GM10248 (cell line): Measurements from ENCODE around the gene EPHA2.
"Not testable (repeated sequence)": the region's sequence is repeated elsewhere in the genome, so short reads cannot be mapped to it uniquely, and the experiment has no call there.

ENCODE experiments used
- CTCF ChIA-PET: fragments of 300-600 bp; sonication (Branson Sonifier 250); formaldehyde crosslinking; extraction: SDS; loops from one replicate; lab custom pipeline; 2021; ENCODE audit warnings: antibody characterized with exemption; lab: Yijun Ruan, JAX
- POLR2A ChIA-PET: fragments of 350-650 bp; sonication (Branson Sonifier 250); formaldehyde crosslinking; extraction: SDS; loops from one replicate; lab custom pipeline; 2020; ENCODE audit warnings: antibody characterized with exemption; lab: Yijun Ruan, JAX
- DNase-seq: peaks from one replicate; pipeline ENCODE4 v3.0.0; 2012; ENCODE audit errors: extremely low spot score
- TF ChIP-seq, protein P1 (sequence below): IDR thresholded peaks from 2 replicates; pipeline ENCODE4 v1.5.1; 2012; ENCODE audit warnings: mild to moderate bottlenecking, low read depth; ENCODE audit errors: extremely low read depth, missing control alignments, control extremely low read depth

Gene EPHA2

DNA sequence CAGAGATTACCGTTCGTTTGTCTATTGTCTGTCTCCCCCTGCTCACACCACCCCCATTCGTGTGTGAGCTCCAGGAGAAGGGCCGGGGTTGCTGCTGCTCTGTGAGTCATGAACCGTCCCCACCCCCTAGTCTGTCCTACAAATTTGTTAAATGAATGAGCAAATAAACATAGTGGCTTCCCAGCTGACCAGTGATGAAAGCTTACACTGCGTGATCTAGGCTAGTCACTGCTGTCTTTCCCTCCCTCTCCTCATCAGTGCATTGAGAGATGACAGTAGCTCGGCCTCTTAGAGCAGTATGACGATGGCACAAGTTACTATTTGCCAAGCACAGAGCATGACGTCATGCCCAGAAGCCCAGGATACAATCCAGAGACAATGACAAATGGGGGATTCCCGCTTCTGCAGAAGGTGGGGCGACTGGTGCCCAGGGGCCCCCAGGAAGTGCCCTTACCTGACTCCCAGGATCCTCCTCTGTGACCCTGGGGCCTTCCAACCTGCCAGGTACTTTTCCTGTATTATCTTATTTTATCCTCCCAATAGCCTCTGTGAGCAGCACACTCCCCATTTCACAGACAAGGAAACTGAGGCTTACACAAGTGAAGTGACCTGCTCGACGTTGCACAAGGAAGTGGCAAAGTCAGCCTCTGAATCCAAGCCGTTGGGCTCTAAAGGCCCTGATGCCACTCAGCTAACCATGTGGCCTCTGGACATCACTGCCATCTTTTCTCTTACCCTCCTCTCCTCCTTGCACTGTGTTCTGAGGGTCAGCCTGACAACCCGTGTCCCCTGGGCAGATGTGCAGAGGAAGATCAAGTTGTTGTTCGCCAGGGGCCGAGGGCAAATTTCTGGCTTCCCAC is 8.6 kb upstream of the EPHA2 start:
- DNase-seq, result no peak
- TF ChIP-seq, protein P1, sequence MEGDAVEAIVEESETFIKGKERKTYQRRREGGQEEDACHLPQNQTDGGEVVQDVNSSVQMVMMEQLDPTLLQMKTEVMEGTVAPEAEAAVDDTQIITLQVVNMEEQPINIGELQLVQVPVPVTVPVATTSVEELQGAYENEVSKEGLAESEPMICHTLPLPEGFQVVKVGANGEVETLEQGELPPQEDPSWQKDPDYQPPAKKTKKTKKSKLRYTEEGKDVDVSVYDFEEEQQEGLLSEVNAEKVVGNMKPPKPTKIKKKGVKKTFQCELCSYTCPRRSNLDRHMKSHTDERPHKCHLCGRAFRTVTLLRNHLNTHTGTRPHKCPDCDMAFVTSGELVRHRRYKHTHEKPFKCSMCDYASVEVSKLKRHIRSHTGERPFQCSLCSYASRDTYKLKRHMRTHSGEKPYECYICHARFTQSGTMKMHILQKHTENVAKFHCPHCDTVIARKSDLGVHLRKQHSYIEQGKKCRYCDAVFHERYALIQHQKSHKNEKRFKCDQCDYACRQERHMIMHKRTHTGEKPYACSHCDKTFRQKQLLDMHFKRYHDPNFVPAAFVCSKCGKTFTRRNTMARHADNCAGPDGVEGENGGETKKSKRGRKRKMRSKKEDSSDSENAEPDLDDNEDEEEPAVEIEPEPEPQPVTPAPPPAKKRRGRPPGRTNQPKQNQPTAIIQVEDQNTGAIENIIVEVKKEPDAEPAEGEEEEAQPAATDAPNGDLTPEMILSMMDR, result no peak
- ChIA-PET POLR2A (no interaction called here), CTCF (interaction anchor here (1.1 to 3.6 kb wide), 2 partner anchors 25 to 86 kb away, joined by 4 to 15 read pairs; no protein-coding TSS in a partner anchor)

DNA sequence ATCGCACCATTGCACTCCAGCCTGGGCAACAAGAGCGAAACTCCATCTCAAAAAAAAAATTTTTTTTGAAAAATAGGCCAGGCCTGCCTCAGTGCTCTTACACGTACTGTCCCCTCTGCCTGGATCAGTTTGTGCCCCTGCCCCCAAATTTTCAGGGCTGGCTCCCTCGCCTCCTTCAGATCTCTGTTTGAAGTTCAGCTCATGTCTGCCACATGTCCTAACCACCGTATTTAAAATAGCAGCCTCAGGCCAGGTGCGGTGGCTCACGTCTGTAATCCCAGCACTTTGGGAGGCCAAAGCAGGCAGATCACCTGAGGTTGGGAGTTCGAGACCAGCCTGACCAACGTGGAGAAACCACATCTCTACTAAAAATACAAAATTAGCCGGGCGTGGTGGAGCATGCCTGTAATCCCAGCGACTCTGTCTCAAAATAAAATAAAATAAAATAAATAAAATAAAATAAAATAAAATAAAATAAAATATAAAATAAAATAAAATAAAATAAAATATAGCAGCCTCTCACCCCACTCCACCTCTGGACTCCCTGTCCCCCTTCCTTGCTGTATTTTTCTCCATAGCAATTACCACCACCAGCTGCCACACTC is 7.8 kb upstream of the EPHA2 start:
- CTCF ChIA-PET, result interaction anchor here (3.6 kb wide), 1 partner anchor 85 kb away, joined by 15 read pairs; no protein-coding TSS in a partner anchor
- not testable (repeated sequence) for DNase-seq

DNA sequence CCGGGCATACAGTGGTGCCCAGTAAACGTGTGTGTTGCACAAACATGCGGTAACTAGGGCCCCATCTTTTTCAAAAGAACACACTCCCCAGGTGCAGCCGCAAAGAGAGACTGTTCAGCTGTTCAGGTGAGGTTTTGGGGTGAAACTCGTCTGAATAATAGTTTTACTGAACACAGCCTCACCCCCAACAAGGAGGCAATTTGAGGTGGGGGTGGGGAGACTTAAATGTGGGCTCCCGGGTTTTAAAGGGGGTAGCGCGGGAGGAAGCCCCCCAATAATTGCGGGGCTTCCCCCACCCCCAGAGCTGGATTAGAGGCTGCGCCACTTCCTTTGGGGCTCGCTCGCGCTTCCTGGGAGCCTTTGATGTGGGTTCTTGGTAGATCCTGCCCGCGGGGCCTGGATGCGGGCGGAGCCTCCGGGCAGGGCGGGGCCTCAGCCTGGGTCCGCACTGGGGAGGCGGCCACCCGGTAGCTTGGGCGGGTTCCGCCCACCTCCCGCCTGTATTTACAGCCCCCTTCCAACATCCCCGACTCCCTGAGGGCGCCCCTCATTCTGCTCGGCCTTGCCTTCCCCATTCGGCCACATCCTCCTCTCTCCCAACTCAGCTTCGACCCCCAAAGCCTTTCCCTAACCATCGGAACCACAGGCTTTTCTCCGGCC is 6.4 kb upstream of the EPHA2 start:
- TF ChIP-seq, protein P1, result no peak
- POLR2A ChIA-PET, result no interaction called here
- DNase-seq, result no peak
- CTCF ChIA-PET, result interaction anchor here (1.0 to 3.6 kb wide), 5 partner anchors 13 to 155 kb away, joined by 3 to 15 read pairs (median 3); no protein-coding TSS in a partner anchor

More for the DNA sequence above, 7.8 kb upstream of the EPHA2 start:
- POLR2A ChIA-PET, result not testable (repeated sequence)

DNA sequence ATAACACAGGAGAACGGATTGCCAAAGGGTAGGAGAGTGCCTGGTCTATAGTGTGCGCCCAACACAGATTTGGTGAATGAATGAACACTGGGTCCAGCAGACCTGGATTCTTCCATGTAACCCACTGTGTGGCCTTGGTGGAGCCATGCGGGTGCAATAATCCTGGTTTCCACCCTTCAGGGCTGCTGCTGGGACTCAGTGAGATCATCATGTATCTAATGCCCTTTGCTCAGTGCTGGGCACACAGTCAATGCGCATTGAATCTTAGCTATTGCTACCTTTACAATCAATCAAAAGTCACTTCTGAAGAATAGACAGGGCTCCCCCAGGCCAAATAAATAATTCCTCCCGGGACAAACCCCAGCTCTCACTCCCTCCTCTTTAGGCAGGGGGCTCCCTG is 5.8 kb upstream of the EPHA2 start:
- TF ChIP-seq, protein P1, result no peak
- DNase-seq, result no peak
- POLR2A ChIA-PET, result no interaction called here
- CTCF ChIA-PET, result interaction anchor here (1.0 to 3.6 kb wide), 4 partner anchors 20 to 154 kb away, joined by 3 to 15 read pairs (median 3); no protein-coding TSS in a partner anchor

DNA sequence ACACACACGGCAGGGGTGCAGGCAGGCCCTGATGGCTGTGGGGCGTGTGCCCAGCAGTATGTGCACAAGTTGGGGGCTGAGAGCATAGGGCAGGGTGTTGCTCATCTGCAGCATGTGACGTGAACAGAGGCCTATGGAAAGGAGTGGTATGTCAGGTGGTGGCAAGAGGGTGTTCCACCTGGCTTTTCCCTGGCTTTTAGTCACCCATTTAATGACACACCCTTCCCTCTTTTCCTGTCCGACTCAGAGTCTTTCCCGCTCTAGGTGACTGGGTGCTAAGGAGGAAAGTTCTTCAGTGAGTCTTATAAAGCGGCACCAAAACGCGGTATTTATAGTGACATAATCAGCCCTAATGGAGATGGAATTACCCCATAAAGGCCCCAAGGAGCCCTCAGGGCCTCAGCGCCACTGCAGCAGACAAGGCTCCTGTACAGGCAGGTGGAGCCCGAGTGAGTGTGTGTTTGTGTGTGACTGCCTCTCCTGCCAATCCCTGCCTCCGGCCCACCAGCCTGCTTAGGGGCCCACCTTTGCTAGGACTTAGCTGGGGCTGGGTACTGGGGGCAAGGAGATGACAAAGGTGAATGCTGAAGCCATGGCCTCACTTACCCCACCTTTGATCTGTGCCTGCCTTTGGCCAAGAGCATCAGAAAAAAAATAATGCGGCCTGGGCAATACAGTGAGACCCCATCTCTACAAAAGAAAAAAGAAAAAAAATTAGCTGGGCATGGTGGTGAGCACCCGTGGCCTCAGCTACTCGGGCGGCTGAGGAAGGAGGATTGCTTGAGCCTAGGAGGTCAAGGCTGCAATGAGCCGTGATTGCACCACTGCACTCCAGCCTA is 3.3 kb upstream of the EPHA2 start:
- DNase-seq, result no peak
- CTCF ChIA-PET, result no interaction called here
- POLR2A ChIA-PET, result no interaction called here
- TF ChIP-seq, protein P1, result no peak

DNA sequence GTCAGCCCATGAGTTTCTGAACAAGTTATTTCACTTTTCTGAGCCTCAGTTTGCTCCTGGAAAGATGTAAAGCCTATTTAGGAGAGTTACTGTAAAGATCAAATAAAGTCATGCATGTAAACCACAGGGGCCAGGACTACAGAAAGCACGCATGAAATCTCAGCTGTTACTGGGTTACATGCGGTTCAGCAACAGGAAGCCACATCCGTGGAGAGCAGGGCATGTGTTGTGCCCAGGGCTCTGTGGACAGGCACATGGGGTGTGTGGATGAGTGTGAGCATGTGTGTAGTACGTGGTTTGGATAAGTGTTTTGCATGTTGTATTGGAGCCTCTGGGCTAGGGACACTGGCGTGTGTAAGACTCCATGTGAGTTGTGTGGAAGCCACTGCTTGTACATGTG is 2.2 kb upstream of the EPHA2 start:
- ChIA-PET POLR2A (no interaction called here), CTCF (no interaction called here)
- no peak for DNase-seq
- TF ChIP-seq, protein P1, result no peak
